Measurements from ENCODE around the gene MYPN. TPM values are rescaled to one million over a fixed set of nuclear protein-coding genes. Genes with fewer than 3 reads are reported as not detected.

Gene MYPN
- total RNA-seq, 1 donor from 2014 or later: 124 TPM

DNA sequence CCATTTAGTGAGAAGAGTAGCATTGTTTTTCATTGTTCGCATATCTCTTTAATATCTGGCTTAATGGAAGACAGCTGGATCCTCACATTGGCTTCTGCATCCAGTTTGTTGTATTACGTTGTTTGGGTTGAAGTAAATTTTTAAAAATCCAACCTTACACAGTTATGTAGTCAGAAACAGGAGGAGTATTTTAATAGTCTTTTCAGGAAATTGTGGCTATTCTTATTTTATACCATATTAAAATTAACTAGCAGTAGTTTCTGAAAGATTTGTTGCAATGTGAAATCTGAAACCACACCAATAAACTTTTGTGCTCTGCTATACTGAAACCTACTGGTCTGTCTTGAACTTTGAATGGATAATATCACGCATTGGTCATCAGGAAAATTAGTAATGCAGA, 27.9 kb downstream of the MYPN start:
- peak overlapping the region; percentile 76 for H3K27ac ChIP-seq (replicated peaks)
- H3K4me1 ChIP-seq: peaks cover 58% of the 10 kb centered on the region
- DNase-seq: no peak
- no peak overlapping the region for H3K4me3 ChIP-seq
- intact Hi-C loops (cut with micrococcal nuclease): no loop called here
- H3K36me3 ChIP-seq: no peaks in the 10 kb centered on the region
- no peaks in the 10 kb centered on the region for H3K27me3 ChIP-seq (ENCODE audit: low read depth)
- TF ChIP-seq, protein P1, sequence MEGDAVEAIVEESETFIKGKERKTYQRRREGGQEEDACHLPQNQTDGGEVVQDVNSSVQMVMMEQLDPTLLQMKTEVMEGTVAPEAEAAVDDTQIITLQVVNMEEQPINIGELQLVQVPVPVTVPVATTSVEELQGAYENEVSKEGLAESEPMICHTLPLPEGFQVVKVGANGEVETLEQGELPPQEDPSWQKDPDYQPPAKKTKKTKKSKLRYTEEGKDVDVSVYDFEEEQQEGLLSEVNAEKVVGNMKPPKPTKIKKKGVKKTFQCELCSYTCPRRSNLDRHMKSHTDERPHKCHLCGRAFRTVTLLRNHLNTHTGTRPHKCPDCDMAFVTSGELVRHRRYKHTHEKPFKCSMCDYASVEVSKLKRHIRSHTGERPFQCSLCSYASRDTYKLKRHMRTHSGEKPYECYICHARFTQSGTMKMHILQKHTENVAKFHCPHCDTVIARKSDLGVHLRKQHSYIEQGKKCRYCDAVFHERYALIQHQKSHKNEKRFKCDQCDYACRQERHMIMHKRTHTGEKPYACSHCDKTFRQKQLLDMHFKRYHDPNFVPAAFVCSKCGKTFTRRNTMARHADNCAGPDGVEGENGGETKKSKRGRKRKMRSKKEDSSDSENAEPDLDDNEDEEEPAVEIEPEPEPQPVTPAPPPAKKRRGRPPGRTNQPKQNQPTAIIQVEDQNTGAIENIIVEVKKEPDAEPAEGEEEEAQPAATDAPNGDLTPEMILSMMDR (IDR thresholded peaks at IDR 0.05; ENCODE audit: borderline replicate concordance): no peak
- H3K9me3 ChIP-seq (replicated peaks): no peaks in the 10 kb centered on the region

DNA sequence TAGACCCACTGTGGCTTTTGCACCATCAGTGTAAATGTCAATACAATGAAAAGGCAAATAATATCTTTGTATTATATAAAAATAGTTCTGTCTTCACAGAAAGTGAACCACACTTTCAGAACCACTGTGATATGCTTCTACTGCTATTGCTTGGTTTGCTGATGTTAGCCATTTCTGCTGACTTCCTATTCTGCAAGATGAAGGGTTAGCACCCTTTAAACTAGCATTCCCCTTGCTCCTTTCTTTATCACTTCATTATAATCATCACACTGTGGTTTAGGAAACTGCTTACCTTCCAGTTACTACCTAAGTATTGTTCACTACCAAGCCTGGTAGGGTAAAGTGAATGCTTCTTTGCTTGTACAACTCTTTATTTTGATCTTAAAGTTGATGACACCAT, 29.2 kb downstream of the MYPN start:
- H3K9me3 ChIP-seq (replicated peaks): no peaks in the 10 kb centered on the region
- no peak overlapping the region for H3K4me3 ChIP-seq
- H3K4me1 ChIP-seq: peaks cover 51% of the 10 kb centered on the region
- no peak for DNase-seq
- peak overlapping the region; percentile 50 for H3K27ac ChIP-seq (replicated peaks)
- TF ChIP-seq, protein P1 (IDR thresholded peaks at IDR 0.05; ENCODE audit: borderline replicate concordance): no peak
- no peaks in the 10 kb centered on the region for H3K36me3 ChIP-seq
- no peaks in the 10 kb centered on the region for H3K27me3 ChIP-seq (ENCODE audit: low read depth)
- intact Hi-C loops (cut with micrococcal nuclease): no loop called here

DNA sequence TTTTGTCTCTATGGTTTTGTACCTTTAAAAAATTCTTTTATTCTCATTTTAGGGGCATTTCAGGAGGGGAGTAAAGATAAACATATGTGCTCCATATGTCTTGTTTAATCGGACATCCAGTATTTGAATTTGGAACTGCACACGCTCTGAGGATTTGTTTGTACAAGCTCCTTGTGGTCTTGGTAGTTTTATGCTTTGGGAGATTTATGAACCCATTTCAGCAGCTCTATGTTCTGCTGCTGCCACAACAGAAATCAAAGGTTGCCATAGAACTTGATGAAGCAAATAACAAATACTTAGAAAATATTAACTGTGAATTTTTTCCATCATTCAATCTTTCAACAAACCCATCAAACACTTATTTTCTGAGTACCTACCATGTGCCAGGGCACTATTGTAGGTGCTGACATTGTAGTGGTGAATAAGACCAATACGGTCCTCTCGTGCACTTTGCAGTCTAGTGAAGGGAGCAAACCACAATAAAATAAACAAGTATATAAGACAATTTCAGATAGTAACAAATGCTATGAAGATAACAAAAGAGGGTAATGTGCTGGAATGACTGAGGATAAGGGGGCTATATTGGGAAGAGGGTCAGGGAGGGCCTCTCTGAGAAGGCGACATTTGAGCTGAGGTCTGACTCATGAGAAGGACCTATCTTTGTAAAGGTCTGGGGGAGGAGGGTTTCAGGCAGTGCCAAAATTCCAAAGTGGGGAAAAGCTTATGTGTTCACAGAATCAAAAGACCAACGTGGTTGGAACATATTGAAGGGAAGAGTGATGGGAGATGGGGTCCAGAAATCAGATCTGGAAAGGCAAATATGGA, 30.4 kb downstream of the MYPN start:
- intact Hi-C loops (cut with micrococcal nuclease): no loop called here
- H3K36me3 ChIP-seq: no peaks in the 10 kb centered on the region

DNA sequence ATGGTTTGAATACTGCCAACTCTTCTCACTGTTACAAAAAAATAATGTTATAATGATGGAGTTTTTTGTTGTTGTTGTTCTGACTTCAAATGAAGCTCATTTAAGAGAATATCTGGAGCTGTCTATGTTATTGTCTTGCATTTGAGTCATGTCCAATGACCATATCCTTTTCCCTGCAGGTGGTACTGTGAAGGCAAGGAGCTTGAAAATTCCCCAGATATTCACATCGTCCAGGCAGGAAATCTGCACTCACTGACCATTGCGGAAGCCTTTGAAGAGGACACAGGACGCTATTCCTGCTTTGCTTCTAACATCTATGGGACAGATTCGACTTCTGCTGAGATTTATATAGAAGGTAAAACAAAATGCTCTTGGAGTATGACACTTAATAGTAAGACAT, 33.5 kb downstream of the MYPN start:
- peaks cover 19% of the 10 kb centered on the region for H3K36me3 ChIP-seq
- no peaks in the 10 kb centered on the region for H3K9me3 ChIP-seq (replicated peaks)
- TF ChIP-seq, protein P1 (IDR thresholded peaks at IDR 0.05; ENCODE audit: borderline replicate concordance): no peak
- H3K4me1 ChIP-seq: peaks cover 14% of the 10 kb centered on the region
- intact Hi-C loops (cut with micrococcal nuclease): no loop called here
- no peaks in the 10 kb centered on the region for H3K27me3 ChIP-seq (ENCODE audit: low read depth)
- no peak overlapping the region for H3K27ac ChIP-seq (replicated peaks)
- H3K4me3 ChIP-seq: no peak overlapping the region
- no peak for DNase-seq

More for the DNA sequence above, 30.4 kb downstream of the MYPN start:
- DNase-seq: no peak
- no peaks in the 10 kb centered on the region for H3K9me3 ChIP-seq (replicated peaks)
- no peak overlapping the region for H3K4me3 ChIP-seq
- peak overlapping the region; percentile 50 for H3K27ac ChIP-seq (replicated peaks)
- TF ChIP-seq, protein P1 (IDR thresholded peaks at IDR 0.05; ENCODE audit: borderline replicate concordance): no peak
- H3K4me1 ChIP-seq: peaks cover 41% of the 10 kb centered on the region
- H3K27me3 ChIP-seq (ENCODE audit: low read depth): no peaks in the 10 kb centered on the region

DNA sequence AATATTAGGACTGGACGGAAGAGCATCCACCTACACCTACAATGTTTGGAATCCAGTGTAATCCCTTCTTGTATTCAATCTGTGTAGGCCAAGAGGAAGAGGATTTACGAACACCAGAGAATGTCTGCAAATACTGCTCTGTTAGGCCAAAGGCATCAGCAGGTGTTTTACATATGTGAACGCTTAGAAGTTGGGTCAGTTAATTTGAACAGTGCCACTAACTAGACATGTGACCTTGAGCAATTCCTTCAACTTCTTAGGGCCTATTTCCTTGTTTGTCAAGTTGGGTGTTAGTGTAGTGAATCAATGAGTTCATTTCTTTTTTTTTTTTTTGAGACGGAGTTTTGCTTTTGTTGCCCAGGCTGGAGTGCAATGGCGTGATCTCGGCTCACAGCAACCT, 35.4 kb downstream of the MYPN start:
- Histone ChIP-seq H3K36me3 (peaks cover 33% of the 10 kb centered on the region), H3K9me3 (replicated peaks) (no peaks in the 10 kb centered on the region), H3K27ac (replicated peaks) (no peak overlapping the region), H3K4me3 (no peak overlapping the region), H3K4me1 (peaks cover 3% of the 10 kb centered on the region), H3K27me3 (ENCODE audit: low read depth) (no peaks in the 10 kb centered on the region)
- no peak for DNase-seq
- TF ChIP-seq, protein P1 (IDR thresholded peaks at IDR 0.05; ENCODE audit: borderline replicate concordance): no peak
- intact Hi-C loops (cut with micrococcal nuclease): no loop called here
